PFSK-1 (cell line): ENCODE measurements around the gene XRCC3.

Experiments used
- FOXP2 ChIP-seq: optimal IDR thresholded peaks from 2 replicates; pipeline ENCODE3; 2011; ENCODE audit warnings: borderline replicate concordance, control low read depth, inconsistent platforms; ENCODE audit not compliant: insufficient read depth; ENCODE audit errors: extremely low read length, extremely low read depth
- POLR2AphosphoS5 ChIP-seq: IDR thresholded peaks from 2 replicates; pipeline ENCODE4 v1.6.1; 2012; ENCODE audit warnings: low read depth, mild to moderate bottlenecking, control low read depth, low read length, moderate library complexity
- REST ChIP-seq, 2 experiments: IDR thresholded peaks; 2 replicates each; pipeline versions ENCODE4 v1.6.1 to v1.8.0; 2011 to 2012; ENCODE audit warnings: low read depth in 2 of 2, low read length in 2 of 2, control low read depth in 1 of 2, inconsistent platforms in 1 of 2, mild to moderate bottlenecking in 1 of 2, moderate library complexity in 1 of 2; ENCODE audit not compliant: insufficient read depth in 1 of 2
- SIN3A ChIP-seq: IDR thresholded peaks from 2 replicates; pipeline ENCODE4 v1.6.1; 2012; ENCODE audit warnings: mild to moderate bottlenecking, low read length, moderate library complexity, borderline replicate concordance; ENCODE audit not compliant: insufficient read depth
- TAF1 ChIP-seq: IDR thresholded peaks from 2 replicates; pipeline ENCODE4 v1.6.1; 2012; ENCODE audit warnings: low read length, control low read depth, borderline replicate concordance; ENCODE audit not compliant: insufficient read depth

Gene XRCC3

GRCh38 chr14:103688441-103688840 is 26.8 kb downstream of the XRCC3 start:
- TF ChIP-seq FOXP2 = no peak
- TF ChIP-seq TAF1 = no peak
- TF ChIP-seq POLR2AphosphoS5 = no peak
- no peak for TF ChIP-seq SIN3A
- no peak for TF ChIP-seq REST (IDR thresholded peaks at IDR 0.05; ENCODE audit: insufficient read depth in 1 of 2, low read depth in 2 of 2, low read length in 2 of 2)

GRCh38 chr14:103687712-103688111 is 27.5 kb downstream of the XRCC3 start:
- TF ChIP-seq SIN3A (no peak), REST (IDR thresholded peaks at IDR 0.05; ENCODE audit: insufficient read depth in 1 of 2, low read depth in 2 of 2, low read length in 2 of 2) (no peak), POLR2AphosphoS5 (no peak), FOXP2 (no peak), TAF1 (no peak)

GRCh38 chr14:103686831-103687485 is 28.3 kb downstream of the XRCC3 start:
- no peak for TF ChIP-seq POLR2AphosphoS5
- no peak for TF ChIP-seq TAF1
- no peak for TF ChIP-seq SIN3A
- TF ChIP-seq REST (IDR thresholded peaks at IDR 0.05; ENCODE audit: insufficient read depth in 1 of 2, low read depth in 2 of 2, low read length in 2 of 2) = no peak
- TF ChIP-seq FOXP2 = no peak

- TF ChIP-seq REST (IDR thresholded peaks at IDR 0.05; ENCODE audit: insufficient read depth in 1 of 2, low read depth in 2 of 2, low read length in 2 of 2) (no peak), POLR2AphosphoS5 (no peak), TAF1 (no peak), FOXP2 (no peak), SIN3A (no peak)
Measured at GRCh38 chr14:103685276-103686211, 29.7 kb downstream of the XRCC3 start.
